Medulla oblongata (tissue), 1 donor: Measurements from ENCODE around the gene RAB11FIP2.
A peak's percentile ranks its signal among the peaks of the same experiment; 100 is the strongest.
"Not testable (repeated sequence)": the region's sequence is repeated elsewhere in the genome, so short reads cannot be mapped to it uniquely, and the experiment has no call there.

Experiments used
- DNase-seq: peaks from one replicate; pipeline ENCODE4 v3.0.0-alpha.2; 2015; ENCODE audit errors: extremely low spot score

Gene RAB11FIP2, protein sequence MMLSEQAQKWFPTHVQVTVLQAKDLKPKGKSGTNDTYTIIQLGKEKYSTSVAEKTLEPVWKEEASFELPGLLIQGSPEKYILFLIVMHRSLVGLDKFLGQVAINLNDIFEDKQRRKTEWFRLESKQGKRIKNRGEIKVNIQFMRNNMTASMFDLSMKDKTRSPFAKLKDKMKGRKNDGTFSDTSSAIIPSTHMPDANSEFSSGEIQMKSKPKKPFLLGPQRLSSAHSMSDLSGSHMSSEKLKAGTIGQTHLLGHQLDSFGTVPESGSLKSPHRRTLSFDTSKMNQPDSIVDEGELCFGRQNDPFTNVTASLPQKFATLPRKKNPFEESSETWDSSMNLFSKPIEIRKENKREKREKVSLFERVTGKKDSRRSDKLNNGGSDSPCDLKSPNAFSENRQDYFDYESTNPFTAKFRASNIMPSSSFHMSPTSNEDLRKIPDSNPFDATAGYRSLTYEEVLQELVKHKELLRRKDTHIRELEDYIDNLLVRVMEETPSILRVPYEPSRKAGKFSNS

DNA sequence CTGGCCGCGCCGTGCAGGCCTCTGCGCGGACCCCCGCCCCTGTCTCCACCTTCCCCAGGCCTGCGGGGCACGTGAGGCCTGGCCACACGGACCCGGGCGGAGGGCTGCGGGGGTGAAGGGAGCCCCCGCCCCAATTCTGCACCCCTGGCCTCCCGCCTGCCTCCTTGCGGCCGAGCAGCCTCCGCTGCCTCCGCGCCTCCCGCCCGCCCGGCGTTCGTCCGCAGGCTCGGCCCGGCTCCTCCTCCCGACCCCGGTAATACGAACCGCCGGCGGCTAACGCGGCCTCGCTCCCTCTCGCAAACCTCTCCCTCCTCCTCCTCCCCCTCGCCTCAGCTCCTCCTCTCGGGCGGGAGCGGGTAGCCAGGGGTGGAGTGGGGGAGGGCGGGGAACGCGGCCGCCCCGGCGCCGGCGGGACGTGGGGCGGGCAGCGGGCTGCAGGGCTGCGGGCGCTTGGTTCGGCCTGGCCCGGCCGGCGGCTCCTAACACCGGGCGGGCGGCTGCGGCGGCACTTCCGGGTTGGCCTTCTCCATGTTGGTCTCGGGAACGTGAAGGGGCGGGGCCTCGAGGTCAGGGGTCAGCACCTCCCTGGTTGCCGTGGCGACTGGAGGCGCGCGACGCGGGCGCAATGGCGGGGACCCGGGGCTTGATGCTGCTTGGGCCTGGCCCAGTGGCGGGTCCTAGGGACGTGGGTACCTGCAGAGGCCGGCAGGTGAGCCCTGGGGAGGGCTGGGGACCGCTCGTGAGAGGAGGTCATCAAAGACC lies at the start of gene RAB11FIP2:
Gene RAB11FIP2, minus strand, starts transcription at position 547 of the 762 bp plus-strand sequence. CDS start 778 bp downstream, outside the sequence.
- peak; percentile 96 for DNase-seq

DNA sequence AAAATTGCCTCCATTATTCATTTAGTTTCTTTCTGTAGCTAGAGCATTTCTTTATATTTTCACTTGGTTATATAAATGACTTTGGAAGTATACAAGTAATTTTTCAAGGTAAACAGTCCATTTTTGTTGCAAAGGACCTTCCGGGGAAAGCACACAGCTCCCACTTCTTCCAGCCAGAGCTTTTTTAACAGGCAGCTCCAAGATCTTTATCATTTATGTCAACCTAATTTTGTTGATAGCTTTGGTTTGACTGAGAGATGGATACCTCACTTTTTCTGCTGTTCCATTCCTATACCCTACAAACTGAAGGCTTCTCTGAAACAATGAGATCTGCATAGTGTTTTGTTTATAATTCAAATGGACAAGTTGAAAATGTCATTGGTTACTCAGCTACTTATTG lies 49.3 kb upstream of the RAB11FIP2 start:
- DNase-seq, result no peak

DNA sequence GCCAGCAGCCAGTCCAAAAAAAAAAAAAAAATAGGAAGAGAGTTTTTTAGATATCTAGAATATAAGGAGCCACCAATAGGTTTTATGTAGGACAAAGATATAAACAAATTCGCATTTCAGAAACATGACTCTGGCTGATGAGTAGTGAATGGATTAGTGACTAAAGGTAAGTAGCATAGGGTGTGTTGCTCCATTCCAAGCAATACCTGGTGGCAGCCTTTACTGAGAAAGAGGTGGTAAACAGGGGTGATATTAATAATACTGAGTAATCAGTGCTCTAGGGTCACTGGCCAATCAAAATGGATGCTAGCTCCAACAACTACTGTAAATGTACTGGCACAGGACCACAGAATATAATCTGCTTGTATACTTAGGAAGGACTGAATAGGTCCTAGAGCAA lies 45.5 kb upstream of the RAB11FIP2 start:
- no peak for DNase-seq

DNA sequence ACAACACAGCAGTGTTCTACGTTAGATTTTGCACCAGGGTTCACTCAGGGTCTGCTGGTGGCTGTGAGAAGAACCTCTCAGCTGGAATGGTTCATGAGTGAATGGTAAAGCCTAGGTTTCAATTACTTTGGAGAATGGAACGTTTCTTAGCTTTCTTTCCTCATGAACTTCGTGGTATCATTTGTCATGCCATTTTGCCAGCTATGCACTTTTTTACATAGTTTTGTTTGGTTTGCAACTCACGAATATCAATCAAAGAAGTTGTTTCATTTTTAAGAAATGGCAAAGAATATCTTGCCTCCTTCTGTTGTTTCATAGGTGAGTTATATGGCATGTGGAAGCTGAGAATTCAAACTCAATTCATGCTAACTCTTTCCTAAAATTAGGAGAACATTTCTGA lies 34.1 kb upstream of the RAB11FIP2 start:
- no peak for DNase-seq

DNA sequence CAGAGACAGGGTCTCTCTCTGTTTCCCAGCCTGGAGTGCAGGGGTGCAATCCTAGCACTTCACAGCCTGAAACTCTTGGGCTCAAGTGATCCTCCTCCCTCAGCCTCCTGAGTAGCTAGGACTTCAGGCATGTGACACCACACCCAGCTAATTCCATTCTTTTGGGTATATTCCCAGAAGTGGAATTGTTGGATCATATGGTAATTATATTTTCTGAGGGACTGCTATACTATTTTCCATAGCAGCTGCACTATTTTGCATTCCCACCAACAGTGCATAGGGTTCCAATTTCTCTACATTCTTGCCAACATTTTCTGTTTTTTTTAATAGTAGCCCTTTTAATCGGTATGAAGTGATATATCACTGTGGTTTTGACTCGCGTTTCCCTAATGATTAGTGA lies 30.0 kb upstream of the RAB11FIP2 start:
- DNase-seq, result no peak

DNA sequence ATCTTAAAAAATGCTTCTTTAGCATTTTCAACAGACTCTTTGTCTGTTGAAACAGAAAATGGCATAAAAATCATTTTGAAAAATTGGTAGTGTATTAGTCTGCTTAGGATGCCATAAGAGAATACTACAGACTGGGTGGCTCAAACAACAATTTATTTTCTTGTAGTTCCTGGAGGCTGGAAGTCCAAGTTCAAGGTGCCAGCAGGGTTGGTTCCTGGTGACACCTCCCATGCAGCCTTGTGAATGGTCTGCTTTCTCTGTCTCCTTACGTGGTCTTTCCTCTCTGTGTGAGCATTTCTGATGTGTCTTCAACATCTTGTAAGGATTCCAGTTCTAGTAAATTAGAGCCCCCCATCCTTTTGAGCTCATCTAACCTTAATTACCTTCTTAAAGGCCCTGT lies 26.1 kb upstream of the RAB11FIP2 start:
- no peak for DNase-seq

DNA sequence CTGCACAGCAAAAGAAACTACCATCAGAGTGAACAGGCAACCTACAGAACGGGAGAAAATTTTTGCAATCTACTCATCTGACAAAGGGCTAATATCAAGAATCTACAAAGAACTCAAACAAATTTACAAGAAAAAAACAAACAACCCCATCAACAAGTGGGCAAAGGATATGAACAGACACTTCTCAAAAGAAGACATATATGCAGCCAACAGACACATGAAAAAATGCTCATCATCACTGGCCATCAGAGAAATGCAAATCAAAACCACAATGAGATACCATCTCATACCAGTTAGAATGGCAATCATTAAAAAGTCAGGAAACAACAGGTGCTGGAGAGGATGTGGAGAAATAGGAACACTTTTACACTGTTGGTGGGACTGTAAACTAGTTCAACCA lies 20.6 kb upstream of the RAB11FIP2 start:
- not testable (repeated sequence) for DNase-seq

DNA sequence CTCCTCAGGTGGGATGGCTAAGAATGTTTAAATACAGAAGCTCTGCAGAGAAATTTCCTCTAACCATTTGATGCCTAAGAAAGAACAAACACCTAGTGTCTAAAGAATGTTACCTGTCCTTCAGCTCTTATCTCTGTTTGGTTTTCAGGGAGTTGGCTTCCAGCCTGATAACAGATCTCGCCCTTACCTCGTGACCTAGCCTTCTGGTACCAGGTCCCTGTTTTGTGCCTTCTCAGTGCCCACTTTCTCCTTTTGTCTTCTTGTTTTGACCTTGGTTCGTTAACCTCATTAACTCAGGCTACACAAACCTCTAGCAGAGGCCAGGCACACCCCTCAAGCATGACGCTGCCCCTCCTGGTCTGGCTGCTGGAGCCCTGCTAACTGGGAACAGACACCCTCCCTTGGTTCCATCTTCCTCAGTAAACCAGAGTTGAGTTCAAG lies 16.1 kb upstream of the RAB11FIP2 start:
- DNase-seq, result no peak

DNA sequence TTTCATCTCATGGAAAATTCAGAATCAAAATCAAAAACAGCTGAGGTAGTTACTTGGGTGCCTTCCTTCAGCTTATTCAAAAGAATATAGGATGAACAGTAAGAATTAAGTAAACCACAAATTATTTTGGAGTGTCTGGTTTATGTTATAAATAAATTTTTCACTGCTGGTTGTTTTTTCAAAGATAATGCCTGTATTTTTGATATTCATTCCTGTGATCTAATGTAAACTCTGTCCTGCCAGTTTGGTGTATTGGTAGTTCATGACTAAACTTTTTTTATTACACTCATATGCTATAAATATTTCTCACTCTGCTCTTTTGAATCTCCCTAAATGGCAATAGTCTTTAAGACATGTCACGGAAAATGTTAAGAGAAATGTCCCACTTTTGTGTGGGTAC lies 11.6 kb upstream of the RAB11FIP2 start:
- no peak for DNase-seq

DNA sequence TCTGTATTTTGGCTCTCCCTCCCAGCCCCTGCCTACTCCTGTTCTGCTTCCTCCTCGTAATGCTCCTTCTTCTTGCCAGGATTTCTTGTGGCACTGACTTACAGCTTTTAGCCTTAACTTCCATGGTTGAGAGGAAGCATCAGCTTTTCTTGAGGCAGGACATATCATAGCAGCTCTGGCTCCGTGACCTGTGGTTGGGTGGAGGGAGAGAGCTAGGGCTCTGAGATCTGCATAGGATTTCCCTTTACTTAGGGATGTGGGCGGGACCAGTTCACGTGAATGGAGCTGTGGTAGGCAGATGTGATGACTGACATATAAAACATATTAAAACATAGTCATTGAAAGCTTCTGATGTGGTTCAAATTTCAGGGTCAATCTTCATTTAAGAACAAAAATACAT lies 10.6 kb upstream of the RAB11FIP2 start:
- DNase-seq, result no peak

DNA sequence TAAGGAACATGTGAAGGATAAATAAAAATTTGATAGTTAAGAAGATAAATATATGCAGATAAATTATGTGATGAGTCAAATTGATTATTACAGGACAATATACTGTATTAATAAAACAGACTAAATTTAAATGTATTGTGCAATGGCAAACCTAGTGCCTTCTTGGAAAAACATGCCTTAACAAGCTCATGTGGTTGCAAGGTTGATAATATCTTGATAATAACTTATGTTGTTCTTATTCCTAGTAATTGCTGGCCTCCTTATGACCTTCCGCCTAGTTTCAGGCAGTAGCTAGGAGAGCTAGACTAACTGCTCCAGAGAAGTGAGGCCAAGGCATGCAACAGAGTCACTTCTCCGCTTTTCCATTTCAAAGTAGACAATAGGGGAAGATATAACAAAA lies 7.6 kb upstream of the RAB11FIP2 start:
- no peak for DNase-seq

DNA sequence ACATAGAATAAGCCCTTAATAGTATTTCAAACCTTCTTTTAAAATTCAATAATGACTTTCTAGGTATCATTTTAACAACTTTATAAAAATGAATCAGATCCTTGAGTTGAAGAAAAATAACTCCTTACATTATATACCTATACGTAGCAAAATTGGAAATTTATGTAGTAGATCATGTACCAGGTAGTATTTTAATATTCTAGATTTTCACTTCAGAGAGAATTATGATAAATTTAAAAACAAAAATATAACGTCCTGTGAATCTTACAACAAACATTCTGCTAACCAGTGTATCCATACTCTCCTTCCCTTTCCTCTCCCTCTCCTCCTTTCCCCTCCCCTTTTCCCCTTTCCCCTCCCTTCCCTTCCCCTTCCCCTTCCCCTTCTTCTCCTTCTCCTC lies 6.1 kb upstream of the RAB11FIP2 start:
- DNase-seq, result no peak

DNA sequence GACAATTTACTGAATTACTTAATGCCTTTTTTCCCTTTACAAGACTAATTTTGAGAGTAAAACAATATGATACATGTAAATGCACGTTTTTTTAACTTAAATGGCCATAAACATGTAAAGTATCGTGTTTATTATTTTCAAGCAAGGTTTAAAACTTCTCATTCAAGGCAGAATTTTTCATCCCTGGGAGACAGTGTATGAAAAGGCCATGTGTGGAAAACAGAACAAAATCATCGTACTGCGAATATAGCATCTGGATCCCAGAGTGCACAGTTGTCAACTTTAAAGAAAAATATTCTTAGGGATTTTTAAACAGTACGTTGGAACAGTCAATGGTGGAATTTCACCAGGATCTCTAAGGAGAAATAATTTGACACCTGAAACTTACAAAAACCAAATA lies 1.1 kb upstream of the RAB11FIP2 start:
- DNase-seq, result no peak

DNA sequence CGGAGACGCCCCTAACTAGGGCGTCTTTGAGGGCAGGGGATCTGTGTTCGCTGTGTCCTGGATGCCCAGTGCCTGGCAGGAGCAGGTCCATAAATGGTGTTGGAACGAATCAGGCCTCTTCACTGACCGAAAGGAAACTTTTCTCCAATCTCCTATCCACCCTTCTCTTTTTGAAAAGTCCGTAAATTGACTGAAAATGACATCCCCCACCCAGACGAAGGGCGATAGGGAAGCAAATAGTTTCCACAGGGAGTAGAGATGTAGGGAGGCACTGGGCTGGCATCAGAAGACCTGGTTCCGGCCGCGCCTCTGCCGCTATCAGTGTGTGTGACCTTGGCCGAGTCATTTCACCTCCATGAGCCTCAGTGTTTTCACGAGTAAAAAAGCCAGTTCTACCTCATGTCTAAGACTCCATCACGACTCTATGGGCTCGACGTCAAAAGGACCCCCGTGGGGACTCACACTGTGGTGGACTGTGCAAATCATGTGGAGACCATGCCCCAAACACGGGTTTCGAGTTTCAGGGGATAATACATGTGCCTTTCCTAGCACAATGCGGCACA lies 497 bp upstream of the RAB11FIP2 start:
- DNase-seq, result no peak

DNA sequence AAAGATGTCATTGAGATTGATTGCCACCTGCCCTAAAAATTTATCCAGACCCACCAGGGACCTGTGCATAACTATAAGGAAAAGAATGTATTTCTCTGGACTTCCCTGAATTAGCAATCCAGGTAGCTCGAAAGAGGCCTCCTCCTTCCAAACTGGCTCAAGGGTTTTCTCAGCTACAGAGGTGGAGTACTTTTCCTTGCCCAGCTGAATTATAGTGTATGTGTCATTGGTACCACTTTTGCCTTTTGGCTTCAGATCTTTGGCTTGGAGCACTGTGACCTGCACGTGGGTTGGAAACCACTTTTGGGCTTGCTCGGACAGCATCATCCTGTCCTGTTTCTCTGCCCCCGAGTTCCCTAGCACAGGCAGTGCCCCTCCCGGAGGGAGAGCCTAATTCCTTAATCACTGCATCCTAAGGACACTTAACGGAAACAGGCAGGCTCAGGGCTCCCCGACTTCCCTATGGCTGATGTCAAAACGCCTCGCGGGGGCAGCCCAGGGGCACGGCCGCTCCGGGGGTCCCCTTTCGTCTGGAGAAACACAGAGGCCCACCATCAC lies 825 bp downstream of the RAB11FIP2 start:
- DNase-seq, result peak; percentile 72

DNA sequence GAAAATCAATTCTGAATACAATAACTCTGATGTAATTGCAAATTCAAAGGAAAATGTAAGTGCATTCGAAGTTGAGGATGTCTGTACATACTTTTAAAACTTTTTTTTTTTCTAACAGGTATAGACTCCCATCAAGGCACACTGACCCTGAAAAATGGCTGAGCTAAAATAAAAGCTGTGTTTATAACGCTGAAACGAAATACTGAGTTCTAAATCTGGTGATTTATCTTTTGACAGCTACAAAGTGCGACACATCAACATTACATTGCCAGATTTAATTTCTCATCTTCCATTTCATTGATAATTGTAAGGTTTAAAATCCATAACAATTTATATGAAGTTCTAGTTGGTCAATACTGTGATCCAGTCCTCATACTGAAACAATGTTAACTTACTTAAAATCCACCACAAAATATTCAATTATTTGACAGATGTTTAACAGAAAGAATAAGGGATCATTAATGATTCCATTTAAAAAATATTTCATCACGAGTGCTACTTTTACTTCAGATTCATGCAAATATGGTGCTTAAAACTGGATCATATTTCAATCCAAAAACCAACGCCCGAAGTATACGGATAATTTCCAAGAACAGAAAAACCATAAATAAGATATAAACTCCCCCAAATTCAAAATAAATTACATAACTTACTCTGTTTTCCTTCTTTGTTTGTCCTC lies 1.4 kb downstream of the RAB11FIP2 start:
- DNase-seq, result no peak

DNA sequence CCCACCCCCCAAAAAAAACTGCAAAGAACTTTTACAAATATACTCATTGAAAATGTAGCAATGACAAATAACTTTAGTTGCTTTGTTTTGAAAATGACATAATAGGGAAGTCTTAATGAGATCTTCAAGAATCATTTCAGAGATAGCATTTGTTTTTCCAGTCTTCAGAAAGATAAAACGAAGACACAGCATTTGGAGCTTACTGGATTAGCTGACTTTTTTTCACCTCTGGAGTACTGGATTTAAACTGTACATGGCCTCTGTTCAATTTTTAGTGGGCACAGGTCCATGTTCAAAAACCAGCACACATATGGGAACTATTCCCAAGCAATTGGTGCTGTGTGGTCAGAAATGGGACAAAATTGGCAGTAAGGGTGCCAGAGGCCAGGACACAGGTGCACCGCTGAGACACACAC lies 3.9 kb downstream of the RAB11FIP2 start:
- DNase-seq, result no peak

DNA sequence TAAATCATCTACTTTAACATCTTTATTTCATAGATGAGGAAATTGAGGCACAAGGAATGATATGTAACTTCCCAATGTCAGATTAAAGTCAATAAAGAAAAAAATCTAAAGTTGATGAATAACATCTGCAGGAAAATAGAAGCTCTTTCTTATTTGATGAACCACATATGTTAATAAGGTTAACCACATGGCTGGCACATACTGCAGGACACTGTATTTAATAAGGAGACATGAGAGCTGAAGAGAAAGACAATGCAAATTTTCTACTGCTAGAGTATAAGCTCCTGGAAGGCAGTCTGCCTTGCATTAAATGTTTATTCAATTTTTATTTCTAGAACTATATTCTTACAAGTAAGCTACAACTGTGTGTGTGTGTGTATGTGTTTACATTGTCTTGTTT lies 4.4 kb downstream of the RAB11FIP2 start:
- no peak for DNase-seq

DNA sequence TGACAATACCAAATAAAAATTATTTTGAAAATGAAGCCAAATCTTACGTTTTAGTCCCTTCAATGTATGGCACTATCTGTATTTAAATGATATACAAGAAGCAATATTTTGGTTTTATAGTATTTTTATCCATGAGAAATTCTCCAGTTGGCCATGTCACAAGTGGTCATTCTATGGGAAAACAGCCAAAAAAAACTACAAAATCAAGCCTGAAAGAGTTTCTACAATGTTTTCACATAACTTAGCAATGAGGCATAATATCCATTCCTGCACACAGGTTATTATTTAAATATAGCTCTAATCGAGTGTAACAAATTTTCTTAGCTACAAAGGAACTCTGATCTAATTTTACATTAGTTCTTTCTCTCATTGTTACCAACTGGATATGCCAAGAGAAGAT lies 5.4 kb downstream of the RAB11FIP2 start:
- no peak for DNase-seq

DNA sequence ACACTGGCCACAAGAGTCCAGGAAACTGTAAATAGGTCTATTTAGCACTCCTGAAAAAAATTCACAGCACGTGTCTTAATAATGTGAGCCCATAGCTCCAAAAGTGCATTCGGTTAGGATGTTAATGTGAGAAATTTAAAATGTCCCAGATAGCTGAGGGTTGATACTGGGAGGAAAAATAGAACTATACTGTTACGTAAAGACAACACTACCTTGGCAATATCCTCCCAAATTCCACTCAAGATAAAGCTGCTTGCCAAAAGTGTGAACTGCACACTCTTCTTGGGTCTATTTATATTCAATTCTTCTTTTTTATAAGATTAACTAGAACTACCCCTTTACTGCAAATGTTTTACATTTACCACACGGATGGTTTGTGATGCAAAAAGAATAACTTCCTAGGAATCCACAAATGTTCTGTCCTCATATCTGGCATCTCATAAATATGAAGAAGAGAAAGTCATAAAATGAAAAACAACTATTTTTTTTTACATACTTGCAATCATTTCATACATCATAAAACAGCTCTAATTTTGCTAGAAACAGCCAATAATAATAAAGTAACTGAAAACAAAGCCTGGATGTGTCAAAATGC lies 10.4 kb downstream of the RAB11FIP2 start:
- no peak for DNase-seq

DNA sequence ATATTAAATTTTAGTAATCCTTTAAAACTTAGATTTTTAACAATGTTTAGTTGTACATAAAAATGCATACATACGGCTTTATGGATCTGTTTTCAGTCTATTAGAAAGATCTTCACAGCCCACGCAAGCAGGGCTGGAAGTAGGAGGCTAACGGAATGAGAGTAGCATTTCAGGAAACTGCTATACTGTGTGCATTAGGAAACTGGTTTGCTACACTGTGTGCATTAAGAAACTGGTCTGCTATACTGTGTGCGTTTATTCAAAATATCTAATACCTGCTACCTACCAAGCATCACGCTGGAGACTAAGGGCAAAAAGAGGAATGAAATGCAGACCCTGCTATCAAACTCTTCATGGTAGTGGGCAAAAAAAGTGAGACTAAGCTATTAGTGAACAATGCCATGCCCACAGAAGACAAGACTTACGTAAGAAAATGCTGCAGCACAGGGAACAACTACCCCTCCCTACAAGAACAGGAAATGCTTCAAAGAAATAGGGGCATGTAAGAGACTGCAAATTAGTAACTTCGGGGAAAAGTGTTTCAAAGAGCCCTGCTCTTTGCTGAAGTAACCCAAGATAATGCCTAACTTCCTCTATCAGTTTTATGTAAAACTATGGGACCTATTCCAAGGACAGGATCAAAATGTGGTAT lies 11.3 kb downstream of the RAB11FIP2 start:
- peak; percentile 32 for DNase-seq
